ENCODE results near the gene CLTB.

DNA sequence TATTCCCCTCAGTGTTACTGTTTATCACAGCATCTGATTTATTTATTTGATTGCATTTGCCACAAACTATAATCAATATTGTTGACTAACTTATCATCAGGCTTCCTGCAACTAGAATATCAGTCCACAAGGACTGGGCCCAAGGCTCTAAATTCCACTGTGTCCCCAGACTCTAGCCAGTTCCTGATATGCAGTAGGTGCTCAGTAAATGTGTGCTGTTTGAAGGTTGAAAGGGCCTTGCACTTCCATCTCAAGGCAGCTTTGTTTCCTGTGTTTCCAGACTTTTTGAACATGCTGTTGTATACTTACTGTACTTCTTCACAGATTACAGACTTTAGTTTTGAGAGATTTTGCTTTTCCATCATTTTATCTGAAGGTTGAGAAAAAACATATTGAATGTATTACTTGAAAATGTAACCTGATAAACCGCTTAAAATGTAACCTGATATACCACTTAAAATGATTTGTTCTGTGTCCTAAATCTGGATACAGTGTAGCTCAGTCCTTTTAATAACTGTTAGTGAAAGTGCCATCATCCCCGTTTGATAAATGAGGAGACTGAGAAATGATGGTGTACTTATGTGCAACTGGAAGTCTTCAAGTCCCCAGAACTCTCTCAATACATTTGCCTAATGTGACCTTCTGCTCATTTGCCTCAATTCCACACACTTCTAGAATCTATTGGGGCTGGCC is 73.4 kb downstream of the CLTB start:
- TF ChIP-seq JUNB (IDR thresholded peaks at IDR 0.05) = no peak
- TF ChIP-seq, protein P1, sequence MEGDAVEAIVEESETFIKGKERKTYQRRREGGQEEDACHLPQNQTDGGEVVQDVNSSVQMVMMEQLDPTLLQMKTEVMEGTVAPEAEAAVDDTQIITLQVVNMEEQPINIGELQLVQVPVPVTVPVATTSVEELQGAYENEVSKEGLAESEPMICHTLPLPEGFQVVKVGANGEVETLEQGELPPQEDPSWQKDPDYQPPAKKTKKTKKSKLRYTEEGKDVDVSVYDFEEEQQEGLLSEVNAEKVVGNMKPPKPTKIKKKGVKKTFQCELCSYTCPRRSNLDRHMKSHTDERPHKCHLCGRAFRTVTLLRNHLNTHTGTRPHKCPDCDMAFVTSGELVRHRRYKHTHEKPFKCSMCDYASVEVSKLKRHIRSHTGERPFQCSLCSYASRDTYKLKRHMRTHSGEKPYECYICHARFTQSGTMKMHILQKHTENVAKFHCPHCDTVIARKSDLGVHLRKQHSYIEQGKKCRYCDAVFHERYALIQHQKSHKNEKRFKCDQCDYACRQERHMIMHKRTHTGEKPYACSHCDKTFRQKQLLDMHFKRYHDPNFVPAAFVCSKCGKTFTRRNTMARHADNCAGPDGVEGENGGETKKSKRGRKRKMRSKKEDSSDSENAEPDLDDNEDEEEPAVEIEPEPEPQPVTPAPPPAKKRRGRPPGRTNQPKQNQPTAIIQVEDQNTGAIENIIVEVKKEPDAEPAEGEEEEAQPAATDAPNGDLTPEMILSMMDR (IDR thresholded peaks at IDR 0.05) = no peak

Measured in A549 (cell line).